Right lobe of liver (tissue), 6 donors: ENCODE results near the gene SEPTIN5. TPM values are rescaled to one million over a fixed set of nuclear protein-coding genes. Genes with fewer than 3 reads are reported as not detected.

Source experiments
- ATAC-seq, 4 donors: fragments of 200-7000 bp; cut with Tn5 transposase; one replicate each; pipeline ENCODE4 v1.9.1; 2020; ENCODE audit warnings: mild to moderate bottlenecking in 4 of 4, moderate library complexity in 4 of 4
- DNase-seq, 3 donors: peaks; one replicate each; pipeline ENCODE4 v3.0.0-alpha.2; 2020
- H3K27ac ChIP-seq, 3 donors: fragments of 200-600 bp; one replicate each; pipeline ENCODE4 v1.8.0; 2022
- H3K27me3 ChIP-seq, 2 donors: fragments of 200-600 bp; one replicate each; pipeline ENCODE4 v1.8.0; 2022
- H3K36me3 ChIP-seq, 4 donors: fragments of 200-600 bp; sonication (generic) in 1 of 4; one replicate each; pipeline versions ENCODE4 v1.5.1 to v1.8.0; 2017 to 2022; ENCODE audit warnings: control low read depth in 1 of 4
- H3K4me1 ChIP-seq, 4 donors: fragments of 200-600 bp; sonication (generic) in 1 of 4; one replicate each; pipeline versions ENCODE4 v1.5.1 to v1.8.0; 2017 to 2022; ENCODE audit warnings: control low read depth in 1 of 4
- H3K4me3 ChIP-seq, 3 donors: fragments of 200-600 bp; one replicate each; pipeline ENCODE4 v1.8.0; 2022
- H3K9me3 ChIP-seq, 4 donors: fragments of 200-600 bp; sonication (generic) in 1 of 4; one replicate each; pipeline versions ENCODE4 v1.5.1 to v1.8.0; 2017 to 2022; ENCODE audit warnings: control low read depth in 1 of 4
- CTCF ChIP-seq, 4 donors: fragments of 200-600 bp in 3 of 4; fragments of 450-650 bp in 1 of 4; IDR thresholded peaks; one replicate each; pipeline versions ENCODE4 v1.5.1 to v1.8.0; 2016 to 2022; ENCODE audit warnings: antibody characterized with exemption in 4 of 4, mild to moderate bottlenecking in 2 of 4
- POLR2A ChIP-seq: fragments of 450-650 bp; IDR thresholded peaks from one replicate; pipeline ENCODE4 v1.6.1; 2017; ENCODE audit warnings: antibody characterized with exemption, mild to moderate bottlenecking
- WGBS: methylation state at CpG from one replicate; pipeline ENCODE4 v1.1.6; 2018; ENCODE audit warnings: low coverage, low lambda C conversion rate; ENCODE audit not compliant: insufficient coverage; ENCODE audit errors: missing lambda C conversion rate; 5-methylcytosine and 5-hydroxymethylcytosine counted together
- intact Hi-C, 2 donors: fragments of 100-400 bp; cut with DNase I; formaldehyde crosslinking; loops; one replicate each; pipeline versions ENCODE4 v1.11.2 to v1.14.1; 2022
- total RNA-seq, 6 experiments: library from RNA; depleted of rRNA in 2 of 6; stranded (reverse); fragments of >200 nt in 2 of 6; fragmentation: NEBNext Ultra II Directional in 3 of 6; extraction: Animal tissue kit (Norgen Biotek cat#: 25700) in 3 of 6; gene quantifications; one replicate each; pipeline versions ENCODE4 v1.1.0 to v1.2.4, GENCODE V29; 2016 to 2023
- donor health status: DM: no; HTN: yes; CAD: no.
- donor health status: DM: no; HTN: no; CAD: no.
- donor health status: DM: no; HTN: no; CAD: no.
- donor health status: DM: no; HTN: yes; CAD: no.
- donor health status: DM: no; HTN: yes; CAD: no.

SEPTIN5 gene
- total RNA-seq, 6 experiments from 2014 or later, result 1.3 to 3.7 (median 2.1) TPM

- TF ChIP-seq CTCF (IDR thresholded peaks at IDR 0.05) (no peak), POLR2A (no peak)
- Histone ChIP-seq H3K27me3 (peaks cover 0 to 12% of the 10 kb centered on the region in 2 donors), H3K27ac (no peak overlapping the region), H3K4me1 (peaks cover 0 to 4% (median 0%) of the 10 kb centered on the region in 4 donors), H3K36me3 (no peaks in the 10 kb centered on the region), H3K9me3 (no peaks in the 10 kb centered on the region), H3K4me3 (no peak overlapping the region)
- intact Hi-C loops, result loop anchor here (5.0 to 10.0 kb wide), 3 partner anchors 91 to 143 kb away; no protein-coding TSS in a partner anchor
- WGBS, result 65% methylated on average over 4 of the region's 14 CpGs
- no peak for DNase-seq
- no peak for ATAC-seq
Measured at GRCh38 chr22:19753996-19754700, 39.8 kb downstream of the SEPTIN5 start.

GRCh38 chr22:19754701-19755144 is 40.4 kb downstream of the SEPTIN5 start:
- H3K27me3 ChIP-seq, result peaks cover 0 to 12% of the 10 kb centered on the region in 2 donors
- TF ChIP-seq POLR2A (no peak), CTCF (IDR thresholded peaks at IDR 0.05) (no peak)
- intact Hi-C loops, result loop anchor here (5.0 to 10.0 kb wide), 3 partner anchors 90 to 143 kb away; no protein-coding TSS in a partner anchor
- peaks cover 0 to 4% (median 0%) of the 10 kb centered on the region in 4 donors for H3K4me1 ChIP-seq
- no peak overlapping the region for H3K4me3 ChIP-seq
- no peak overlapping the region for H3K27ac ChIP-seq
- no peaks in the 10 kb centered on the region for H3K9me3 ChIP-seq
- H3K36me3 ChIP-seq, result no peaks in the 10 kb centered on the region
- DNase-seq, result no peak
- no peak for ATAC-seq
- WGBS, result 52% methylated on average over 5 of the region's 14 CpGs

- no peak overlapping the region for H3K4me3 ChIP-seq
Measured at GRCh38 chr22:19755145-19755710, 40.9 kb downstream of the SEPTIN5 start.

DNA sequence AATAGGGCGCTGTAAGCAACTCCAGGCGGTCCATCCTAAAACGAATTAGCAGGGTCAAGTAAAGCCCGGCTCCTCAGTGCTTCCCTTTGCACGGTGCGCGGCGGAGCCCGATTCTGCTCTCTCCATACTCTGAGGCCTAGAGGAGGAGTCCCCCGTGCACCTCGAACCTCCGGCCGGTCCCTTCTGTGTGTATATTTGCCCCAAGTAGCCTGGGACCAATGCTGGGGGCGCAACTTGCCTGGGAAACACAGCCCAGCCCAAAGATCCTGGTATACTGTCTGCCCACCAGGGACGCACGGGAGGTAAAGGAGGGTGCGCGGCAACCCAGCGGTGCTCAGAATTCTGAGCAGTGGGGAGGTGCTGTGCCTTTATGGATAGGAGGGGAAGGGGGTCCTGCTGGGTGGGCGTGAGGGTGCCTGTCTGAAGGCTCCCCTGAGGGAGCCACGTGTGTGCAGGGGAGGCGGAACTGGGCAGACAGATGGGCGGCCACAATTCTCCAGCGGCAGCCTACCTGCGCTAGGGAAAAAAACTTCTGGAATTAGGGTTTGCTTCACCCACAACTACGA is 41.5 kb downstream of the SEPTIN5 start:
- TF ChIP-seq POLR2A (no peak), CTCF (IDR thresholded peaks at IDR 0.05) (no peak)
- Histone ChIP-seq H3K27ac (no peak overlapping the region), H3K27me3 (peaks cover 0 to 12% of the 10 kb centered on the region in 2 donors), H3K4me1 (peaks cover 0 to 4% (median 0%) of the 10 kb centered on the region in 4 donors), H3K9me3 (no peaks in the 10 kb centered on the region), H3K36me3 (no peaks in the 10 kb centered on the region), H3K4me3 (no peak overlapping the region)
- DNase-seq, result no peak
- WGBS, result 0% methylated on average over 6 of the region's 26 CpGs
- no peak for ATAC-seq
- intact Hi-C loops, result loop anchor here (10.0 kb wide), 2 partner anchors 89 to 119 kb away; no protein-coding TSS in a partner anchor

More at GRCh38 chr22:19755145-19755710, 40.9 kb downstream of the SEPTIN5 start:
- Histone ChIP-seq H3K4me1 (peaks cover 0 to 4% (median 0%) of the 10 kb centered on the region in 4 donors), H3K27me3 (peaks cover 0 to 12% of the 10 kb centered on the region in 2 donors), H3K9me3 (no peaks in the 10 kb centered on the region), H3K27ac (no peak overlapping the region), H3K36me3 (no peaks in the 10 kb centered on the region)
- intact Hi-C loops, result loop anchor here (10.0 kb wide), 2 partner anchors 90 to 120 kb away; no protein-coding TSS in a partner anchor
- no peak for DNase-seq
- TF ChIP-seq CTCF (IDR thresholded peaks at IDR 0.05) (no peak), POLR2A (no peak)
- WGBS, result 5% methylated on average over 25 of the region's 59 CpGs
- ATAC-seq, result no peak
